ENCODE results near the gene AHCYL2. TPM values are rescaled to one million over a fixed set of nuclear protein-coding genes. Genes with fewer than 3 reads are reported as not detected.
A peak's percentile ranks its signal among the peaks of the same experiment; 100 is the strongest.

AHCYL2 gene
- total RNA-seq, 1 experiment from 2014 or later, result 23.2 TPM

DNA sequence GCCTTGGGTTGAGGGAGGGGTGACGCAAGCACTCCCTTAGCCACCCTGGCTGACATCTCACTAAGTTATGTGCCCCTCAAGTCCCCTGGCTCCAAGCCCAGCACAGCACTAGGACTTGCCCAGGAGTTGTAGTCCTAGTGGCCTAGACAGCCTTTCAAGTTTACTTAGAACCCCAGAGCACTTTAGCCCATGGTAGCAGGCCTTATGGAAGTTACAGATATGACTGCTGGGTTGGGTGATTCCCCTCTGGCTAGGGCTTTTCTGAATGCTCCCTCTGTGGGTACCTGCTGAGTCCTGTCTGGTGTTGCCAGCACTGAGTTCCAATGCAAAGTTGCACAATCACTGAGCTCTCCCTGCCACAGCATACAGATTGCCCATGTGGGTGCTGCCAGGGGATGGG is 83.2 kb downstream of the AHCYL2 start:
- peak overlapping the region in 1 of 3 experiments; percentile 62; a peak in 3 of 7 replicates for H3K27ac Mint-ChIP-seq
- Histone ChIP-seq H3K4me2 (ENCODE audit: insufficient read depth, insufficient read length, low read length) (no peak overlapping the region), H4K91ac (ENCODE audit: insufficient read length, low read depth, low read length) (no peak overlapping the region), H3K23ac (ENCODE audit: insufficient read length, low read depth, low read length) (no peak overlapping the region), H4K20me1 (ENCODE audit: control insufficient read depth, insufficient read depth, insufficient read length) (no peaks in the 10 kb centered on the region), H3K4ac (ENCODE audit: low read depth, low read length) (no peak overlapping the region), H3K9me3 (ENCODE audit: control insufficient read depth, low read depth, low read length) (no peaks in the 10 kb centered on the region), H3T11ph (ENCODE audit: low read length) (no peak overlapping the region), H3K79me2 (ENCODE audit: insufficient read depth, low read length) (no peaks in the 10 kb centered on the region), H2BK120ac (ENCODE audit: low read depth, low read length, poor library complexity, severe bottlenecking) (no peak overlapping the region), H2AK5ac (ENCODE audit: insufficient read length, low read length) (no peak overlapping the region), H2BK20ac (ENCODE audit: low read depth, low read length, poor library complexity, severe bottlenecking) (no peak overlapping the region), H3K27me3 (ENCODE audit: insufficient read depth, low read length) (no peaks in the 10 kb centered on the region), H2AFZ (ENCODE audit: low read length) (no peak overlapping the region), H2BK15ac (ENCODE audit: low read depth, low read length) (no peak overlapping the region), H2BK12ac (ENCODE audit: insufficient read length, low read depth, low read length) (no peak overlapping the region), H3K79me1 (ENCODE audit: insufficient read depth, low read depth, low read length, poor library complexity, severe bottlenecking) (no peaks in the 10 kb centered on the region), H4K8ac (replicated peaks; ENCODE audit: insufficient read length, low read depth, low read length) (no peak overlapping the region), H3K14ac (ENCODE audit: insufficient read depth, low read length) (no peak overlapping the region), H3K23me2 (ENCODE audit: insufficient read length, low read depth, low read length, poor library complexity, severe bottlenecking) (no peaks in the 10 kb centered on the region), H2BK5ac (ENCODE audit: insufficient read length, low read length) (no peak overlapping the region), H3K18ac (ENCODE audit: insufficient read length, low read depth, low read length) (no peak overlapping the region), H3K9ac (ENCODE audit: extremely low read depth, insufficient read length, low read length) (no peak overlapping the region), H3K4me1 (ENCODE audit: insufficient read depth, low read length) (no peaks in the 10 kb centered on the region), H3K27ac (ENCODE audit: insufficient read length, low read depth, low read length) (no peak overlapping the region), H3K56ac (ENCODE audit: insufficient read length, low read depth, low read length) (no peak overlapping the region), H4K5ac (ENCODE audit: insufficient read length, low read depth, low read length) (no peak overlapping the region)
- peaks cover 0 to 2% of the 10 kb centered on the region in 2 experiments; a peak in 1 of 5 replicates for H3K9me3 Mint-ChIP-seq
- no peak overlapping the region for H3K4me3 Mint-ChIP-seq
- no peak for DNase-seq
- TF ChIP-seq CTCF (conservative IDR thresholded peaks at IDR 0.05), result no peak
- peaks cover 4 to 6% of the 10 kb centered on the region in 2 experiments; a peak in 2 of 4 replicates for H3K4me1 Mint-ChIP-seq
- no peaks in the 10 kb centered on the region for H3K27me3 Mint-ChIP-seq (ENCODE audit: low read depth)
- H3K36me3 Mint-ChIP-seq (ENCODE audit: insufficient read depth in 1 of 3, low read depth in 3 of 3), result peaks cover 0 to 3% (median 0%) of the 10 kb centered on the region in 3 experiments; a peak in 2 of 7 replicates
- no CpG with 5 or more reads among the region's 1 CpG for WGBS (ENCODE audit: extremely low coverage, insufficient read length, low lambda C conversion rate)

Measured in H9 (cell line).